WTC11 (cell line): Measurements from ENCODE around the gene CIAPIN1. TPM values are rescaled to one million over a fixed set of nuclear protein-coding genes. Genes with fewer than 3 reads are reported as not detected.

Experiments used
- ATAC-seq: fragments of 200-7000 bp; cut with Tn5 transposase; 2 replicates; pipeline ENCODE4 v1.10.0; 2021; ENCODE audit warnings: mild to moderate bottlenecking, moderate library complexity
- CTCF ChIA-PET: fragments of 300-600 bp; sonication (Branson Sonifier 250); formaldehyde crosslinking; loops from one replicate; lab custom pipeline; 2021; ENCODE audit warnings: antibody characterized with exemption; lab: Charles Lee
- POLR2A ChIA-PET: fragments of 350-600 bp; sonication (Branson Sonifier 250); formaldehyde crosslinking; loops from one replicate; lab custom pipeline; 2021; ENCODE audit warnings: antibody characterized with exemption; lab: Charles Lee
- DNase-seq: peaks from one replicate; pipeline ENCODE4 v3.0.0; 2021; ENCODE audit warnings: low spot score
- H3K27ac Mint-ChIP-seq: 2 replicates; pipeline ENCODE4 v1.8.0; 2021; ENCODE audit warnings: mixed read lengths
- H3K27me3 Mint-ChIP-seq: 2 replicates; pipeline ENCODE4 v1.8.0; 2021; ENCODE audit warnings: low read depth, mild to moderate bottlenecking, moderate library complexity, mixed read lengths
- H3K36me3 Mint-ChIP-seq: 2 replicates; pipeline ENCODE4 v1.8.0; 2021; ENCODE audit warnings: mixed read lengths
- H3K4me1 Mint-ChIP-seq: 2 replicates; pipeline ENCODE4 v1.8.0; 2022; ENCODE audit warnings: mixed read lengths
- H3K4me3 Mint-ChIP-seq: 2 replicates; pipeline ENCODE4 v1.8.0; 2021; ENCODE audit warnings: mild to moderate bottlenecking, moderate library complexity, mixed read lengths
- H3K9me3 Mint-ChIP-seq: 2 replicates; pipeline ENCODE4 v1.8.0; 2021; ENCODE audit warnings: mixed read lengths
- AFF4 ChIP-seq: sonication (generic); formaldehyde crosslinking; IDR thresholded peaks from 2 replicates; pipeline ENCODE4 v1.8.1; 2023; ENCODE audit warnings: mild to moderate bottlenecking, missing genetic modification reagents, borderline replicate concordance
- ATF1 ChIP-seq: sonication (generic); formaldehyde crosslinking; IDR thresholded peaks from 2 replicates; pipeline ENCODE4 v1.8.1; 2023; ENCODE audit warnings: mild to moderate bottlenecking, moderate library complexity, missing genetic modification reagents
- CREM ChIP-seq: sonication (generic); formaldehyde crosslinking; IDR thresholded peaks from 2 replicates; pipeline ENCODE4 v1.8.1; 2022; ENCODE audit warnings: mild to moderate bottlenecking, missing genetic modification reagents, moderate library complexity
- FOXJ3 ChIP-seq: sonication (generic); formaldehyde crosslinking; IDR thresholded peaks from 2 replicates; pipeline ENCODE4 v1.9.0; 2021; ENCODE audit warnings: missing genetic modification reagents, mild to moderate bottlenecking, borderline replicate concordance
- FOXK1 ChIP-seq: sonication (generic); formaldehyde crosslinking; IDR thresholded peaks from 2 replicates; pipeline ENCODE4 v1.8.0; 2022; ENCODE audit warnings: mild to moderate bottlenecking, moderate library complexity, missing genetic modification reagents
- IRF2 ChIP-seq: sonication (generic); formaldehyde crosslinking; IDR thresholded peaks from 2 replicates; pipeline ENCODE4 v1.8.0; 2022; ENCODE audit warnings: low read depth, missing genetic modification reagents, borderline replicate concordance
- KAT7 ChIP-seq: sonication (generic); formaldehyde crosslinking; IDR thresholded peaks from 2 replicates; pipeline ENCODE4 v1.8.1; 2023; ENCODE audit warnings: missing genetic modification reagents, mild to moderate bottlenecking, borderline replicate concordance
- NFYB ChIP-seq: sonication (generic); formaldehyde crosslinking; conservative IDR thresholded peaks from 2 replicates; pipeline ENCODE4 v1.8.0; 2022; ENCODE audit warnings: low read depth, missing genetic modification reagents
- NR1H2 ChIP-seq: sonication (generic); formaldehyde crosslinking; IDR thresholded peaks from 2 replicates; pipeline ENCODE4 v1.9.0; 2021; ENCODE audit warnings: mild to moderate bottlenecking, moderate library complexity, missing genetic modification reagents
- SMAD3 ChIP-seq: sonication (generic); formaldehyde crosslinking; IDR thresholded peaks from 2 replicates; pipeline ENCODE4 v1.8.0; 2022; ENCODE audit warnings: missing genetic modification reagents, mild to moderate bottlenecking, borderline replicate concordance
- SP1 ChIP-seq: sonication (generic); formaldehyde crosslinking; conservative IDR thresholded peaks from 2 replicates; pipeline ENCODE4 v1.8.1; 2022; ENCODE audit warnings: missing genetic modification reagents
- ZNF138 ChIP-seq: sonication (generic); formaldehyde crosslinking; conservative IDR thresholded peaks from 2 replicates; pipeline ENCODE4 v1.8.1; 2022; ENCODE audit warnings: mild to moderate bottlenecking, moderate library complexity, missing genetic modification reagents
- ZNF423 ChIP-seq: fragments of 250-450 bp; sonication (Bioruptor Pico); IDR thresholded peaks from 2 replicates; pipeline ENCODE4 v2.1.2; 2022; ENCODE audit warnings: mild to moderate bottlenecking, moderate library complexity
- total RNA-seq: library from RNA; stranded (reverse); gene quantifications from 3 replicates; pipeline ENCODE4 v1.2.3, GENCODE V29; 2021

Gene CIAPIN1
- total RNA-seq, 1 experiment from 2014 or later: 87.9 TPM

GRCh38 chr16:57479205-57479975 lies 32.2 kb upstream of the CIAPIN1 start (continued):
- no peak for TF ChIP-seq NFYB
- no peak for TF ChIP-seq ZNF423 (CRISPR knock-in tag)
- TF ChIP-seq CREM (CRISPR knock-in tag): no peak
- no peak for TF ChIP-seq FOXK1

GRCh38 chr16:57478396-57479204 lies 31.4 kb upstream of the CIAPIN1 start:
- 0 out of 2 replicates have a peak, but pooled peaks cover 2% of the 10 kb centered on the region for H3K36me3 Mint-ChIP-seq
- H3K27me3 Mint-ChIP-seq: peaks cover 6% of the 10 kb centered on the region
- peaks cover 53% of the 10 kb centered on the region for H3K4me1 Mint-ChIP-seq
- H3K9me3 Mint-ChIP-seq: no peaks in the 10 kb centered on the region
- ChIA-PET CTCF (interaction anchor here (1.0 to 8.2 kb wide), 10 partner anchors 16 to 178 kb away, joined by 3 to 80 read pairs (median 6); partner anchors contain the start of genes CIAPIN1, COQ9 and POLR2C), POLR2A (no interaction called here)
- no peak for DNase-seq
- peak overlapping the region; percentile 82 for H3K4me3 Mint-ChIP-seq
- no peak overlapping the region for H3K27ac Mint-ChIP-seq
- no peak for TF ChIP-seq SP1
- no peak for TF ChIP-seq KAT7 (CRISPR knock-in tag)
- TF ChIP-seq SMAD3 (CRISPR knock-in tag): no peak
- TF ChIP-seq FOXJ3: no peak
- no peak for ATAC-seq

- H3K27ac Mint-ChIP-seq: no peak overlapping the region
- H3K36me3 Mint-ChIP-seq: 0 out of 2 replicates have a peak, but pooled peaks cover 2% of the 10 kb centered on the region
- CTCF ChIA-PET: interaction anchor here (1.4 to 8.2 kb wide), 8 partner anchors 15 to 61 kb away, joined by 5 to 80 read pairs (median 12); partner anchors contain the start of genes CIAPIN1, COQ9 and POLR2C
- no peak for ATAC-seq
- H3K27me3 Mint-ChIP-seq: peaks cover 6% of the 10 kb centered on the region
- no peaks in the 10 kb centered on the region for H3K9me3 Mint-ChIP-seq
- POLR2A ChIA-PET: no interaction called here
- H3K4me3 Mint-ChIP-seq: no peak overlapping the region
- DNase-seq: peak; percentile 44
- peaks cover 58% of the 10 kb centered on the region for H3K4me1 Mint-ChIP-seq
- TF ChIP-seq AFF4 (CRISPR knock-in tag): no peak
- no peak for TF ChIP-seq NR1H2 (CRISPR knock-in tag)
- TF ChIP-seq ATF1 (CRISPR knock-in tag): no peak
- TF ChIP-seq FOXK1: no peak
- TF ChIP-seq IRF2: no peak
- TF ChIP-seq ZNF138: no peak
Measured at GRCh38 chr16:57477531-57478202, 30.5 kb upstream of the CIAPIN1 start.
